GM12875 (cell line): ENCODE measurements around the gene ESRRG.
"Not testable (repeated sequence)": the region's sequence is repeated elsewhere in the genome, so short reads cannot be mapped to it uniquely, and the experiment has no call there.

ENCODE experiments used
- H3K4me3 ChIP-seq: one replicate; pipeline ENCODE4 v1.5.1; 2011; ENCODE audit warnings: low read depth, low read length, control low read depth
- CTCF ChIP-seq: IDR thresholded peaks from 2 replicates; pipeline ENCODE4 v1.5.1; 2011; ENCODE audit warnings: low read depth, mild to moderate bottlenecking, control low read depth, inconsistent platforms, low read length, moderate library complexity, borderline replicate concordance; ENCODE audit not compliant: insufficient read depth

The ESRRG gene

GRCh38 chr1:216710055-216710454 lies 13.2 kb downstream of the ESRRG start:
- no peak for TF ChIP-seq CTCF
- no peak overlapping the region for H3K4me3 ChIP-seq

GRCh38 chr1:216705676-216706075 lies 17.6 kb downstream of the ESRRG start:
- TF ChIP-seq CTCF: no peak
- H3K4me3 ChIP-seq: no peak overlapping the region

- not testable (repeated sequence) for H3K4me3 ChIP-seq
Observed at GRCh38 chr1:216704065-216704464, 19.2 kb downstream of the ESRRG start.

GRCh38 chr1:216702170-216702569 lies 21.1 kb downstream of the ESRRG start:
- no peak for TF ChIP-seq CTCF
- H3K4me3 ChIP-seq: no peak overlapping the region

GRCh38 chr1:216700779-216701178 lies 22.4 kb downstream of the ESRRG start:
- TF ChIP-seq CTCF: no peak
- H3K4me3 ChIP-seq: no peak overlapping the region

GRCh38 chr1:216691710-216692109 lies 31.5 kb downstream of the ESRRG start:
- no peak for TF ChIP-seq CTCF

GRCh38 chr1:216690603-216691002 lies 32.6 kb downstream of the ESRRG start:
- H3K4me3 ChIP-seq: no peak overlapping the region
- TF ChIP-seq CTCF: no peak

More at GRCh38 chr1:216691710-216692109, 31.5 kb downstream of the ESRRG start:
- no peak overlapping the region for H3K4me3 ChIP-seq

GRCh38 chr1:216688127-216688657 lies 35.0 kb downstream of the ESRRG start:
- TF ChIP-seq CTCF: no peak

More at GRCh38 chr1:216688127-216688657, 35.0 kb downstream of the ESRRG start:
- no peak overlapping the region for H3K4me3 ChIP-seq
